Fibroblast of the aortic adventitia (primary cell): ENCODE measurements around the gene CEP295NL. TPM values are rescaled to one million over a fixed set of nuclear protein-coding genes. Genes with fewer than 3 reads are reported as not detected.

Experiments used
- DNase-seq: peaks from one replicate; pipeline ENCODE4 v3.0.0-alpha.2; 2010; ENCODE audit warnings: low read depth
- H3K4me3 ChIP-seq: 2 replicates; pipeline ENCODE4 v1.5.1; 2011; ENCODE audit warnings: low read depth, mild to moderate bottlenecking, control low read depth, low read length, moderate library complexity
- CTCF ChIP-seq: IDR thresholded peaks from 2 replicates; pipeline ENCODE4 v1.5.1; 2011; ENCODE audit warnings: mild to moderate bottlenecking, low read length, control low read depth, inconsistent platforms; ENCODE audit not compliant: insufficient read depth
- total RNA-seq: library from RNA; depleted of rRNA; stranded (reverse); fragments of >200 nt; gene quantifications from 2 replicates; pipeline ENCODE4 v1.2.3, GENCODE V29; 2012; ENCODE audit warnings: low replicate concordance

The CEP295NL gene
- total RNA-seq, 1 donor, result 3.3 TPM

- no peak overlapping the region for H3K4me3 ChIP-seq
- no peak for TF ChIP-seq CTCF
- DNase-seq, result no peak
These were observed 17.0 kb downstream of the CEP295NL start for GRCh38 chr17:78885956-78886355.

- peak overlapping the region; percentile 59 for H3K4me3 ChIP-seq
- TF ChIP-seq CTCF, result no peak
- no peak for DNase-seq
These were observed 17.9 kb downstream of the CEP295NL start for GRCh38 chr17:78884876-78885667.

- H3K4me3 ChIP-seq, result peak overlapping the region; percentile 59
- TF ChIP-seq CTCF, result no peak
- DNase-seq, result no peak
These were observed 18.7 kb downstream of the CEP295NL start for GRCh38 chr17:78884148-78884825.

GRCh38 chr17:78883533-78884131 lies 19.4 kb downstream of the CEP295NL start:
- peak; percentile 97 for DNase-seq
- H3K4me3 ChIP-seq, result peak overlapping the region; percentile 59
- no peak for TF ChIP-seq CTCF

GRCh38 chr17:78883089-78883532 lies 19.9 kb downstream of the CEP295NL start:
- H3K4me3 ChIP-seq, result peak overlapping the region; percentile 37
- no peak for TF ChIP-seq CTCF
- peak; percentile 84 for DNase-seq

- no peak for DNase-seq
- no peak overlapping the region for H3K4me3 ChIP-seq
- no peak for TF ChIP-seq CTCF
These were observed 20.4 kb downstream of the CEP295NL start for GRCh38 chr17:78882540-78883088.
